SIG-M5 (cell line): ENCODE data around the gene SHKBP1.
"Not testable (repeated sequence)": the region's sequence is repeated elsewhere in the genome, so short reads cannot be mapped to it uniquely, and the experiment has no call there.

Experiments used
- DNase-seq: peaks from one replicate; lab custom pipeline; 2025; lab: John Stamatoyannopoulos, UW

Gene SHKBP1

GRCh38 chr19:40617961-40618360 lies 41.3 kb downstream of the SHKBP1 start:
- no peak for DNase-seq

- no peak for DNase-seq
Measured at GRCh38 chr19:40619333-40620160, 42.9 kb downstream of the SHKBP1 start.

- DNase-seq, result no peak
Measured at GRCh38 chr19:40620161-40620485, 43.5 kb downstream of the SHKBP1 start.

- no peak for DNase-seq
Measured at GRCh38 chr19:40621283-40621682, 44.6 kb downstream of the SHKBP1 start.

GRCh38 chr19:40621966-40622772 lies 45.5 kb downstream of the SHKBP1 start:
- no peak for DNase-seq

- no peak for DNase-seq
Measured at GRCh38 chr19:40622773-40623075, 46.1 kb downstream of the SHKBP1 start.

- DNase-seq, result no peak
Measured at GRCh38 chr19:40623403-40624251, 47.0 kb downstream of the SHKBP1 start.

GRCh38 chr19:40624369-40625153 lies 47.9 kb downstream of the SHKBP1 start:
- not testable (repeated sequence) for DNase-seq

GRCh38 chr19:40625406-40626120 lies 48.9 kb downstream of the SHKBP1 start:
- no peak for DNase-seq

- DNase-seq, result no peak
Measured at GRCh38 chr19:40626918-40627317, 50.2 kb downstream of the SHKBP1 start.

GRCh38 chr19:40627486-40628279 lies 51.0 kb downstream of the SHKBP1 start:
- DNase-seq, result no peak

- DNase-seq, result no peak
Measured at GRCh38 chr19:40629346-40629745, 52.7 kb downstream of the SHKBP1 start.

- DNase-seq, result no peak
Measured at GRCh38 chr19:40630571-40631160, 54.0 kb downstream of the SHKBP1 start.

GRCh38 chr19:40632311-40633036 lies 55.8 kb downstream of the SHKBP1 start:
- no peak for DNase-seq

GRCh38 chr19:40633207-40633606 lies 56.5 kb downstream of the SHKBP1 start:
- DNase-seq, result no peak

GRCh38 chr19:40638327-40638726 lies 61.7 kb downstream of the SHKBP1 start:
- DNase-seq, result no peak

GRCh38 chr19:40639638-40639982 lies 62.9 kb downstream of the SHKBP1 start:
- DNase-seq, result no peak

- no peak for DNase-seq
Measured at GRCh38 chr19:40640744-40641143, 64.1 kb downstream of the SHKBP1 start.
